ENCODE data around the gene NLGN3.

DNA sequence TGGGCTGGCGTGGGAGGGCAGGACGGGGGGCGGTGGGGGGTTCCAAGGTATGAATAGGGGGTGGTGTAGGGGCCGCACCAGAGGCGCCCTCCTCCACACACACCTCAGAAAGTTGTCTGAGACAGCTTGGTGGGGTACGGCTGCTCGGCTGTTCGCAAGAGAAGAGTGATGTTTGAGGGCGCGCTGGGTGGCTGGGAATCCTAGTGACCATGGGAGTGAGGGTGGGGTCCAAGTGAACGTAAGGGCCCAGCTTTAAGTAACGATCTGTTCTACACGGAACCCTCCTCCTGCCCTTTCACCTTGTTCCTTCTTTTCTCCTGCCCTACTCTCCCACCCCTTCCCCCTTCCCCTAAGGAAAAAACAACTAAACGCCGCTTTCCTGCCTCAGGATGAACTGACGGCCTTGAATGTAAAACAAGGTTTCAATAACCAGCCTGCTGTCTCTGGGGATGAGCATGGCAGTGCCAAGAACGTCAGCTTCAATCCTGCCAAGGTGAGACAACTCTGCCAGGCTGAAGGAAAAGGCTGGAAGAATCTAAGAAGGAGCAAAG is 25.6 kb upstream of the NLGN3 start:
- TF ChIP-seq EZH2 (IDR thresholded peaks at IDR 0.05; ENCODE audit: insufficient read depth, poor library complexity, severe bottlenecking), result no peak
- TF ChIP-seq EZH2phosphoT487 (IDR thresholded peaks at IDR 0.05; ENCODE audit: insufficient read depth, low read depth), result no peak
